H1 (cell line): ENCODE data around the gene KCNK15. TPM values are rescaled to one million over a fixed set of nuclear protein-coding genes. Genes with fewer than 3 reads are reported as not detected.

ENCODE experiments used
- BCL11A ChIP-seq, 2 experiments: IDR thresholded peaks; one replicate each; pipeline ENCODE4 v1.6.1; 2011; ENCODE audit warnings: low read depth in 2 of 2, low read length in 2 of 2, mild to moderate bottlenecking in 2 of 2
- BRCA1 ChIP-seq: IDR thresholded peaks from 2 replicates; pipeline ENCODE4 v1.6.1; 2012; ENCODE audit warnings: low read depth, low read length, improper control_type of control experiment
- CEBPB ChIP-seq: IDR thresholded peaks from 2 replicates; pipeline ENCODE4 v1.6.1; 2012; ENCODE audit warnings: low read depth, low read length
- CHD2 ChIP-seq: IDR thresholded peaks from 2 replicates; pipeline ENCODE4 v1.6.1; 2012; ENCODE audit warnings: low read length, improper control_type of control experiment
- CTBP2 ChIP-seq: IDR thresholded peaks from 2 replicates; pipeline ENCODE4 v1.7.0; 2011; ENCODE audit warnings: borderline replicate concordance, mild to moderate bottlenecking, moderate library complexity, mixed read lengths, low read length; ENCODE audit not compliant: insufficient read depth, insufficient read length
- GABPA ChIP-seq: IDR thresholded peaks from 2 replicates; pipeline ENCODE4 v1.6.1; 2011; ENCODE audit warnings: mild to moderate bottlenecking, low read length, moderate library complexity, borderline replicate concordance; ENCODE audit not compliant: insufficient read depth
- GTF2F1 ChIP-seq: IDR thresholded peaks from 2 replicates; pipeline ENCODE4 v1.6.1; 2012; ENCODE audit warnings: low read depth, low read length, improper control_type of control experiment, borderline replicate concordance
- HDAC6 ChIP-seq: IDR thresholded peaks from one replicate; pipeline ENCODE4 v1.7.1; 2012; ENCODE audit warnings: low read depth, mild to moderate bottlenecking, inconsistent platforms, low read length, moderate library complexity
- KDM5A ChIP-seq: fragments of 200-600 bp; IDR thresholded peaks from 2 replicates; pipeline ENCODE4 v1.7.1; 2012; ENCODE audit warnings: mild to moderate bottlenecking, low read length, inconsistent platforms, mixed read lengths
- SRF ChIP-seq: IDR thresholded peaks from 2 replicates; pipeline ENCODE4 v1.6.1; 2011; ENCODE audit warnings: mild to moderate bottlenecking, low read depth, low read length, moderate library complexity
- TAF1 ChIP-seq: IDR thresholded peaks from 2 replicates; pipeline ENCODE4 v1.6.1; 2011; ENCODE audit warnings: mild to moderate bottlenecking, low read depth, low read length
- polyA plus RNA-seq, 7 experiments: library from polyadenylated mRNA; depleted of rRNA in 3 of 7; stranded (reverse) in 5 of 7; unstranded in 2 of 7; fragments of >200 nt in 5 of 7; fragments of 200-250 nt in 2 of 7; gene quantifications; 1 replicate in 5 of 7; 2 replicates in 1 of 7; 4 replicates in 1 of 7; pipeline versions ENCODE4 v1.2.1 to v1.2.3, GENCODE V29; 2011 to 2013; ENCODE audit warnings: missing spikeins in 2 of 7, mixed read lengths in 2 of 7
- total RNA-seq: library from RNA; stranded (reverse); fragmentation: NEBNext Ultra II Directional; extraction: Animal tissue kit (Norgen Biotek cat#: 25700); gene quantifications from 2 replicates; pipeline ENCODE4 v1.2.1, GENCODE V29; 2021
- TF ChIP-seq, protein P1 (sequence below): fragments of 300-600 bp; sonication (generic); IDR thresholded peaks from 2 replicates; pipeline ENCODE4 v1.7.1; 2012; ENCODE audit warnings: low read length, moderate library complexity, mild to moderate bottlenecking, inconsistent platforms; ENCODE audit not compliant: insufficient replicate concordance
- TF ChIP-seq, protein P2 (sequence below): IDR thresholded peaks from 2 replicates; pipeline ENCODE4 v1.6.1; 2012; ENCODE audit warnings: inconsistent platforms

The KCNK15 gene
- total and polyA plus RNA-seq, 2 of the 8 experiments (the other 6 are each of a cell fraction or from before 2014, with no cell fraction given), result 0.24 to 0.33 TPM

DNA sequence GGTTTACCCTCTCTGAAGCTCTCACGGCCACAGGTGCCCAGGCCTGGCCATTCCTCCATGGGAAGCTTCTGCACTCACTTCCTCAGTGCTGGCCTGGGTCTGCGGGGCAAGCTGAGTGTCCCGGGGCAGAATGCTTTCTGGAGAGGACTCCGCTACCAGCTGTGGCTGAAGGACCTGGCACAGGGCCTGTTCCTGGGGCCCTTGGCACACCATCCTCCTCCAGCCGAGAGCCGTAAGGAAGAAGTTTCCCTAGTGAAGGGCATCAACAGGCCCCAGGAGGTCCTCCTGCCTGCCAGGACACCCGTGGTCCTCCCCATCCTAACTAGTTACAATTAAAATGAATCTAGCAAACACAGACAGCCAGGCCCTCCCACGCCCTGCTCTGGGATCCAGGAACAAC lies 14.0 kb upstream of the KCNK15 start (continued):
- TF ChIP-seq, protein P1, sequence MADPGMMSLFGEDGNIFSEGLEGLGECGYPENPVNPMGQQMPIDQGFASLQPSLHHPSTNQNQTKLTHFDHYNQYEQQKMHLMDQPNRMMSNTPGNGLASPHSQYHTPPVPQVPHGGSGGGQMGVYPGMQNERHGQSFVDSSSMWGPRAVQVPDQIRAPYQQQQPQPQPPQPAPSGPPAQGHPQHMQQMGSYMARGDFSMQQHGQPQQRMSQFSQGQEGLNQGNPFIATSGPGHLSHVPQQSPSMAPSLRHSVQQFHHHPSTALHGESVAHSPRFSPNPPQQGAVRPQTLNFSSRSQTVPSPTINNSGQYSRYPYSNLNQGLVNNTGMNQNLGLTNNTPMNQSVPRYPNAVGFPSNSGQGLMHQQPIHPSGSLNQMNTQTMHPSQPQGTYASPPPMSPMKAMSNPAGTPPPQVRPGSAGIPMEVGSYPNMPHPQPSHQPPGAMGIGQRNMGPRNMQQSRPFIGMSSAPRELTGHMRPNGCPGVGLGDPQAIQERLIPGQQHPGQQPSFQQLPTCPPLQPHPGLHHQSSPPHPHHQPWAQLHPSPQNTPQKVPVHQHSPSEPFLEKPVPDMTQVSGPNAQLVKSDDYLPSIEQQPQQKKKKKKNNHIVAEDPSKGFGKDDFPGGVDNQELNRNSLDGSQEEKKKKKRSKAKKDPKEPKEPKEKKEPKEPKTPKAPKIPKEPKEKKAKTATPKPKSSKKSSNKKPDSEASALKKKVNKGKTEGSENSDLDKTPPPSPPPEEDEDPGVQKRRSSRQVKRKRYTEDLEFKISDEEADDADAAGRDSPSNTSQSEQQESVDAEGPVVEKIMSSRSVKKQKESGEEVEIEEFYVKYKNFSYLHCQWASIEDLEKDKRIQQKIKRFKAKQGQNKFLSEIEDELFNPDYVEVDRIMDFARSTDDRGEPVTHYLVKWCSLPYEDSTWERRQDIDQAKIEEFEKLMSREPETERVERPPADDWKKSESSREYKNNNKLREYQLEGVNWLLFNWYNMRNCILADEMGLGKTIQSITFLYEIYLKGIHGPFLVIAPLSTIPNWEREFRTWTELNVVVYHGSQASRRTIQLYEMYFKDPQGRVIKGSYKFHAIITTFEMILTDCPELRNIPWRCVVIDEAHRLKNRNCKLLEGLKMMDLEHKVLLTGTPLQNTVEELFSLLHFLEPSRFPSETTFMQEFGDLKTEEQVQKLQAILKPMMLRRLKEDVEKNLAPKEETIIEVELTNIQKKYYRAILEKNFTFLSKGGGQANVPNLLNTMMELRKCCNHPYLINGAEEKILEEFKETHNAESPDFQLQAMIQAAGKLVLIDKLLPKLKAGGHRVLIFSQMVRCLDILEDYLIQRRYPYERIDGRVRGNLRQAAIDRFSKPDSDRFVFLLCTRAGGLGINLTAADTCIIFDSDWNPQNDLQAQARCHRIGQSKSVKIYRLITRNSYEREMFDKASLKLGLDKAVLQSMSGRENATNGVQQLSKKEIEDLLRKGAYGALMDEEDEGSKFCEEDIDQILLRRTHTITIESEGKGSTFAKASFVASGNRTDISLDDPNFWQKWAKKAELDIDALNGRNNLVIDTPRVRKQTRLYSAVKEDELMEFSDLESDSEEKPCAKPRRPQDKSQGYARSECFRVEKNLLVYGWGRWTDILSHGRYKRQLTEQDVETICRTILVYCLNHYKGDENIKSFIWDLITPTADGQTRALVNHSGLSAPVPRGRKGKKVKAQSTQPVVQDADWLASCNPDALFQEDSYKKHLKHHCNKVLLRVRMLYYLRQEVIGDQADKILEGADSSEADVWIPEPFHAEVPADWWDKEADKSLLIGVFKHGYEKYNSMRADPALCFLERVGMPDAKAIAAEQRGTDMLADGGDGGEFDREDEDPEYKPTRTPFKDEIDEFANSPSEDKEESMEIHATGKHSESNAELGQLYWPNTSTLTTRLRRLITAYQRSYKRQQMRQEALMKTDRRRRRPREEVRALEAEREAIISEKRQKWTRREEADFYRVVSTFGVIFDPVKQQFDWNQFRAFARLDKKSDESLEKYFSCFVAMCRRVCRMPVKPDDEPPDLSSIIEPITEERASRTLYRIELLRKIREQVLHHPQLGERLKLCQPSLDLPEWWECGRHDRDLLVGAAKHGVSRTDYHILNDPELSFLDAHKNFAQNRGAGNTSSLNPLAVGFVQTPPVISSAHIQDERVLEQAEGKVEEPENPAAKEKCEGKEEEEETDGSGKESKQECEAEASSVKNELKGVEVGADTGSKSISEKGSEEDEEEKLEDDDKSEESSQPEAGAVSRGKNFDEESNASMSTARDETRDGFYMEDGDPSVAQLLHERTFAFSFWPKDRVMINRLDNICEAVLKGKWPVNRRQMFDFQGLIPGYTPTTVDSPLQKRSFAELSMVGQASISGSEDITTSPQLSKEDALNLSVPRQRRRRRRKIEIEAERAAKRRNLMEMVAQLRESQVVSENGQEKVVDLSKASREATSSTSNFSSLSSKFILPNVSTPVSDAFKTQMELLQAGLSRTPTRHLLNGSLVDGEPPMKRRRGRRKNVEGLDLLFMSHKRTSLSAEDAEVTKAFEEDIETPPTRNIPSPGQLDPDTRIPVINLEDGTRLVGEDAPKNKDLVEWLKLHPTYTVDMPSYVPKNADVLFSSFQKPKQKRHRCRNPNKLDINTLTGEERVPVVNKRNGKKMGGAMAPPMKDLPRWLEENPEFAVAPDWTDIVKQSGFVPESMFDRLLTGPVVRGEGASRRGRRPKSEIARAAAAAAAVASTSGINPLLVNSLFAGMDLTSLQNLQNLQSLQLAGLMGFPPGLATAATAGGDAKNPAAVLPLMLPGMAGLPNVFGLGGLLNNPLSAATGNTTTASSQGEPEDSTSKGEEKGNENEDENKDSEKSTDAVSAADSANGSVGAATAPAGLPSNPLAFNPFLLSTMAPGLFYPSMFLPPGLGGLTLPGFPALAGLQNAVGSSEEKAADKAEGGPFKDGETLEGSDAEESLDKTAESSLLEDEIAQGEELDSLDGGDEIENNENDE, result no peak
- no peak for TF ChIP-seq GABPA
- no peak for TF ChIP-seq TAF1
- TF ChIP-seq BRCA1, result no peak
- no peak for TF ChIP-seq BCL11A (IDR thresholded peaks at IDR 0.05; ENCODE audit: low read depth in 2 of 2, low read length in 2 of 2)
- TF ChIP-seq CEBPB, result no peak
- TF ChIP-seq CHD2, result no peak
- TF ChIP-seq, protein P2, sequence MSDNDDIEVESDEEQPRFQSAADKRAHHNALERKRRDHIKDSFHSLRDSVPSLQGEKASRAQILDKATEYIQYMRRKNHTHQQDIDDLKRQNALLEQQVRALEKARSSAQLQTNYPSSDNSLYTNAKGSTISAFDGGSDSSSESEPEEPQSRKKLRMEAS, result no peak
- no peak for TF ChIP-seq HDAC6
- TF ChIP-seq GTF2F1, result no peak
- TF ChIP-seq CTBP2, result no peak
- TF ChIP-seq SRF, result no peak
- TF ChIP-seq KDM5A, result no peak
